GM18870 (cell line): ENCODE results near the gene CPNE7.
"Not testable (repeated sequence)": the region's sequence is repeated elsewhere in the genome, so short reads cannot be mapped to it uniquely, and the experiment has no call there.

ENCODE experiments used
- ATAC-seq: cut with Tn5 transposase; IDR thresholded peaks from one replicate; pipeline ENCODE4 v1.9.1; 2021; ENCODE audit warnings: moderate library complexity; ENCODE audit not compliant: unreplicated experiment

CPNE7 gene

GRCh38 chr16:89621136-89621697 is 45.7 kb downstream of the CPNE7 start:
- ATAC-seq, result no peak

GRCh38 chr16:89621698-89622409 is 46.3 kb downstream of the CPNE7 start:
- no peak for ATAC-seq

GRCh38 chr16:89623511-89624261 is 48.1 kb downstream of the CPNE7 start:
- no peak for ATAC-seq

GRCh38 chr16:89624777-89625761 is 49.5 kb downstream of the CPNE7 start:
- ATAC-seq, result no peak

GRCh38 chr16:89629827-89630610 is 54.5 kb downstream of the CPNE7 start:
- no peak for ATAC-seq

- no peak for ATAC-seq
Measured at GRCh38 chr16:89633064-89633631, 57.6 kb downstream of the CPNE7 start.

- not testable (repeated sequence) for ATAC-seq
Measured at GRCh38 chr16:89634463-89635385, 59.2 kb downstream of the CPNE7 start.

GRCh38 chr16:89636663-89637062 is 61.1 kb downstream of the CPNE7 start:
- ATAC-seq, result no peak

- ATAC-seq, result no peak
Measured at GRCh38 chr16:89637379-89637778, 61.8 kb downstream of the CPNE7 start.

- ATAC-seq, result no peak
Measured at GRCh38 chr16:89638455-89638854, 62.9 kb downstream of the CPNE7 start.

- ATAC-seq, result no peak
Measured at GRCh38 chr16:89639385-89639784, 63.8 kb downstream of the CPNE7 start.

GRCh38 chr16:89641458-89642119 is 66.0 kb downstream of the CPNE7 start:
- ATAC-seq, result no peak

- ATAC-seq, result no peak
Measured at GRCh38 chr16:89642574-89642973, 67.0 kb downstream of the CPNE7 start.

- ATAC-seq, result no peak
Measured at GRCh38 chr16:89643769-89644300, 68.3 kb downstream of the CPNE7 start.

- ATAC-seq, result no peak
Measured at GRCh38 chr16:89645122-89645521, 69.6 kb downstream of the CPNE7 start.

GRCh38 chr16:89646270-89646669 is 70.7 kb downstream of the CPNE7 start:
- no peak for ATAC-seq
